Cardiac fibroblast (primary cell): ENCODE results near the gene B4GALNT4.
"Not testable (repeated sequence)": the region's sequence is repeated elsewhere in the genome, so short reads cannot be mapped to it uniquely, and the experiment has no call there.

Experiments used
- DNase-seq, 2 donors: peaks; one replicate each; pipeline versions ENCODE4 v3.0.0 to v3.0.0-alpha.2; 2010; ENCODE audit warnings: low read depth in 2 of 2
- H3K4me3 ChIP-seq, 2 donors: replicated peaks in 1 of 2; 1 replicate in 1 of 2; 2 replicates in 1 of 2; pipeline ENCODE4 v1.5.1; 2011; ENCODE audit warnings: low read depth in 2 of 2, low read length in 2 of 2, mild to moderate bottlenecking in 2 of 2, moderate library complexity in 1 of 2
- CTCF ChIP-seq: IDR thresholded peaks from one replicate; pipeline ENCODE4 v1.5.1; 2011; ENCODE audit warnings: low read depth, mild to moderate bottlenecking, low read length, inconsistent platforms

The B4GALNT4 gene

DNA sequence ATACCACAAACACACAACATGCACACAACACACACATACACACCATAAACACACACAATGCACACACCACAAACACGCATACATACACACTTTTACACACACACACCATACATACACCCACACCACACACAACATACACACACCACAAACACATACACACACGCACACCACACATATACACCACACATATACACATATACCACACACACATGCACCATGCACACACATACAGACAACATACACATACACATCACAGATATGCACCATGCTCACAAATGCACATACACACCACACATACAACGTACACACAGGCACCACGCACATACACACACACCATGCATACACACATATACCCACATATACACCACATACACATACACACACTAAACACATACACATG is 11.7 kb upstream of the B4GALNT4 start:
- no peak overlapping the region for H3K4me3 ChIP-seq
- no peak for TF ChIP-seq CTCF
- DNase-seq, result no peak

DNA sequence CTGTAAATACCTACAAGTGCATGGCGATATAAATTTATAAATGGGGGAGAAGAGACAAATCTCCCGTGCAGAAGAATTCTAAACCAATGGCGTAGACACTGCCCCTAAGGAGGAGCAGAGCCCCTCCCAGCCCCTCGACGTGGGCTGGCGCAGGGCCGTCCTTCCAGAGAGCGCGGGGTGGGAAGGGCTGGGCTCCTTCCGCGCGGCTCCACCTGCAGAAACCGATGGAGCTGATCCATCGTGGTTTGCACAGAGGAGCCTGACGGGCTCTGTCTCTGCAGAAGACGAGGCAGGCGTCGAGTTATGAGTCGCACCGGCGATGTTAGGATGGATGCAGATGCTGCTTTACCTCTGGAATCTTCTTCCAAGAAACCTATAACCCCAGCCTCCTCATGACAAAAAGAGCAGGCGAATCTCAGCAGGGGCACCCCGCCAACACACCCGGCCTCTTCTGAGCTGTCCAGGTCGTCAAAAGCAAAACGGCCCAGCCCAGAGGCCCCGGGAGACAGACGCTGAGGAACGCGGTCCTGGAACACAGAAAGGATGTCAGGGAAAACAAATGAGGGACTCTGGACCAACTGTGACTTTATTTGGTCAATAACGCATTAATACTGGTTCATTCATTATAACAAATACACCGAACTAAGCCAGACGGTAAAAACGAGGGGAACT is 11.0 kb upstream of the B4GALNT4 start:
- no peak for TF ChIP-seq CTCF

DNA sequence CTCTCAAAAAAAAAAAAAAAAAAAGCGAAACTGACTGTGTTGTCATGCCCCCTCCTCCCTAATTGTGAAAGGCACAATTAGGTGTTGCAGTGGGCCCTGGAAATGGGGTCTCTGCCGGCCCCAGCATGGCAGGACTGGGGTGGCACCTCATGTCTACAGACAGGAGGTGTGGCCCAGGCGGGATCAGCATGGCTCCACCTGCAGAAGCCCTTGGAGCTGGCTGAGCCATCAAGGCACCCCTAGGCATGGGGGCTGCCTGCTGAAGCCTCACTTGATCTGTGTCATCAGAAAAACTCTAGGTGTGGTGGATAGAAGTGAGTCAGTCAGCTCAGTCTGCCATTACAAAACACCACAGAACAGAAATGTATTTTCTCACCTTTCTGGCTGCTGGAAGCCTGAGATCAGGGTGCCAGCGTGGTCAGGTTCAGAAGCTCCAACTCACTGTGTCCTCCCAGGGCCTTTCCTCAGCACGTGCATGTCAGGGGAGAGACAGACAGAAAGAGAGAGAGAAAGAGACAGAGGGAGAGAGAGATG is 10.1 kb upstream of the B4GALNT4 start:
- peak in 1 of 2 donors; percentile 12 for DNase-seq
- no peak for TF ChIP-seq CTCF
- H3K4me3 ChIP-seq, result no peak overlapping the region

More for the DNA sequence above, 11.0 kb upstream of the B4GALNT4 start:
- H3K4me3 ChIP-seq, result no peak overlapping the region
- no peak for DNase-seq

GRCh38 chr11:360326-361280 is 8.7 kb upstream of the B4GALNT4 start:
- no peak overlapping the region for H3K4me3 ChIP-seq
- no peak for TF ChIP-seq CTCF
- no peak for DNase-seq

DNA sequence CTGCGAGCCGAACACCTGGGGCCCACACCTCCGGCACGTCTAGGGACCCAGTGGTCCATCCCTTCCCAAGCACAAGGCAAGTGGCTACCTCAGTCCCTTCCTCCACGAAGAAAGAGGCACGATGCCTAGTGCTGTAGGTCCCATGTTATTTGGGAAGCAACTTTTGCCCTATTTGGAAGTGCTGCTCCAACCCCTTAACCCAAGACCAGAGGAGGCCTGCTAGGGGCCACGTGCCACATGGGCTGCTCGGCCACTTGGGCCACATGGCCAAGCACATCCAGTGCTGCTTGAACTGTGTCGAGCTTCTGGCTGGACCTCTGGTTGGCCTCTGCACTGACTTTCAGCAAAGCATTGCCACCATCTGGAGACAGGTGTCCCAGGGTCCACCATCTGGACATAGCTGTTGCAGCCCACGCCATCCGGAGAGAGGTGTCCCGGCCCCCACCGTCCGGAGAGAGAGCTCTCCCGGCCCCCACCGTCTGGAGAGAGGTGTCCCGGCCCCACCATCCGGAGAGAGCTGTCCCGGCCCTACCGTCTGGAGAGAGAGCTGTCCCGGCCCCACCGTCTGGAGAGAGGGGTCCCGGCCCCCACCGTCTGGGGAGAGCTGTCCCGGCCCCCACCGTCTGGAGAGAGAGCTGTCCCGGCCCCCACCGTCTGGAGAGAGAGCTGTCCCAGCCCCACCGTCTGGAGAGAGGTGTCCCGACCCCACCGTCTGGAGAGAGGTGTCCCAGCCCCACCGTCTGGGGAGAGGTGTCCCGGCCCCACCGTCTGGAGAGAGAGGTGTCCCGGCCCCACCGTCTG is 6.5 kb upstream of the B4GALNT4 start:
- no peak for TF ChIP-seq CTCF
- DNase-seq, result no peak
- H3K4me3 ChIP-seq, result no peak overlapping the region

DNA sequence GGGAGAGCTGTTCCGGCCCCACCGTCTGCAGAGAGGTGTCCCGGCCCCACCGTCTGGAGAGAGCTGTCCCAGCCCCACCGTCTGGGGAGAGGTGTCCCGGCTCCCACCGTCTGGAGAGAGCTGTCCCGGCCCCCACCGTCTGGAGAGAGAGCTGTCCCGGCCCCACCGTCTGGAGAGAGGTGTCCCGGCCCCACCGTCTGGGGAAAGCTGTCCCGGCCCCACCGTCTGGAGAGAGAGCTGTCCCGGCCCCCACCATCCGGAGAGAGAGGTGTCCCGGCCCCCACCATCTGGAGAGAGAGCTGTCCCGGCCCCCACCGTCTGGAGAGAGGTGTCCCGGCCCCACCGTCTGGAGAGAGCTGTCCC is 5.9 kb upstream of the B4GALNT4 start:
- DNase-seq, H3K4me3 ChIP-seq: not testable (repeated sequence)
